Astrocyte (in vitro differentiated cells and primary cell): ENCODE measurements around the gene ZNF28. TPM values are rescaled to one million over a fixed set of nuclear protein-coding genes. Genes with fewer than 3 reads are reported as not detected.
A peak's percentile ranks its signal among the peaks of the same experiment; 100 is the strongest.
"Not testable (repeated sequence)": the region's sequence is repeated elsewhere in the genome, so short reads cannot be mapped to it uniquely, and the experiment has no call there.

Source experiments
- DNase-seq: peaks from one replicate; pipeline ENCODE4 v3.0.0-alpha.2; 2010; ENCODE audit warnings: low read depth
- FAIRE-seq: peaks from 2 replicates; lab custom pipeline; 2011; peaks lifted over from hg19 to GRCh38; lab: Jason Lieb, UNC
- H2AFZ ChIP-seq: 2 replicates; pipeline ENCODE4 v1.6.0; 2012; ENCODE audit warnings: low read depth, low read length, inconsistent platforms
- H3K27ac ChIP-seq: 2 replicates; pipeline ENCODE4 v1.5.1; 2011; ENCODE audit warnings: low read depth, low read length, inconsistent platforms
- H3K27me3 ChIP-seq: 2 replicates; pipeline ENCODE4 v1.6.0; 2011; ENCODE audit warnings: low read length, inconsistent platforms; ENCODE audit not compliant: insufficient read depth
- H3K36me3 ChIP-seq: 2 replicates; pipeline ENCODE4 v1.5.1; 2011; ENCODE audit warnings: low read length, inconsistent platforms; ENCODE audit not compliant: insufficient read depth
- H3K4me1 ChIP-seq: 2 replicates; pipeline ENCODE4 v1.5.1; 2011; ENCODE audit warnings: low read length, inconsistent platforms; ENCODE audit not compliant: insufficient read depth
- H3K4me2 ChIP-seq: 2 replicates; pipeline ENCODE4 v1.6.0; 2012; ENCODE audit warnings: low read length, inconsistent platforms
- H3K4me3 ChIP-seq: 2 replicates; pipeline ENCODE4 v1.5.1; 2011; ENCODE audit warnings: low read depth, mild to moderate bottlenecking, low read length, inconsistent platforms; ENCODE audit not compliant: insufficient read depth
- H3K79me2 ChIP-seq: 2 replicates; pipeline ENCODE4 v1.6.0; 2012; ENCODE audit warnings: mild to moderate bottlenecking, low read length, inconsistent platforms; ENCODE audit not compliant: insufficient read depth
- H3K9ac ChIP-seq: 2 replicates; pipeline ENCODE4 v1.6.0; 2012; ENCODE audit warnings: mild to moderate bottlenecking, low read length, inconsistent platforms
- H3K9me3 ChIP-seq: 2 replicates; pipeline ENCODE4 v1.5.1; 2012; ENCODE audit warnings: low read depth, mild to moderate bottlenecking, low read length, inconsistent platforms; ENCODE audit not compliant: insufficient read depth
- H4K20me1 ChIP-seq: 2 replicates; pipeline ENCODE4 v1.6.0; 2012; ENCODE audit warnings: low read length, inconsistent platforms; ENCODE audit not compliant: insufficient read depth
- H3K27ac Mint-ChIP-seq: one replicate; pipeline ENCODE4 v1.8.0; 2021; ENCODE audit warnings: mild to moderate bottlenecking, mixed read lengths; ENCODE audit not compliant: unreplicated experiment
- H3K27me3 Mint-ChIP-seq: one replicate; pipeline ENCODE4 v1.8.0; 2021; ENCODE audit warnings: low read depth, mixed read lengths; ENCODE audit not compliant: unreplicated experiment
- H3K36me3 Mint-ChIP-seq: one replicate; pipeline ENCODE4 v1.8.0; 2021; ENCODE audit warnings: low read depth, mixed read lengths; ENCODE audit not compliant: unreplicated experiment
- H3K4me1 Mint-ChIP-seq: one replicate; pipeline ENCODE4 v1.8.0; 2021; ENCODE audit warnings: low read depth, mixed read lengths; ENCODE audit not compliant: unreplicated experiment
- H3K4me3 Mint-ChIP-seq: one replicate; pipeline ENCODE4 v1.8.0; 2021; ENCODE audit warnings: mild to moderate bottlenecking, moderate library complexity, mixed read lengths; ENCODE audit not compliant: unreplicated experiment
- H3K9me3 Mint-ChIP-seq: one replicate; pipeline ENCODE4 v1.8.0; 2021; ENCODE audit warnings: mild to moderate bottlenecking, mixed read lengths; ENCODE audit not compliant: unreplicated experiment
- CTCF ChIP-seq: IDR thresholded peaks from 2 replicates; pipeline ENCODE4 v1.5.1; 2011; ENCODE audit warnings: low read depth, mild to moderate bottlenecking, inconsistent platforms, low read length, moderate library complexity; ENCODE audit not compliant: insufficient read depth
- EZH2 ChIP-seq: IDR thresholded peaks from 2 replicates; pipeline ENCODE4 v1.6.1; 2012; ENCODE audit warnings: mild to moderate bottlenecking, low read length, inconsistent platforms; ENCODE audit not compliant: insufficient read depth
- total RNA-seq: library from RNA; stranded (reverse); gene quantifications from 2 replicates; pipeline ENCODE4 v1.2.1, GENCODE V29; 2021

The ZNF28 gene
- total RNA-seq, 1 donor from 2014 or later = 19.6 TPM

GRCh38 chr19:52778811-52779210 is 42.6 kb downstream of the ZNF28 start:
- Histone ChIP-seq H2AFZ (no peak overlapping the region), H3K4me3 (no peak overlapping the region), H3K79me2 (no peaks in the 10 kb centered on the region), H4K20me1 (no peaks in the 10 kb centered on the region), H3K36me3 (no peaks in the 10 kb centered on the region), H3K4me2 (no peak overlapping the region), H3K9me3 (peaks cover 3% of the 10 kb centered on the region), H3K4me1 (no peaks in the 10 kb centered on the region), H3K9ac (no peak overlapping the region), H3K27me3 (no peaks in the 10 kb centered on the region), H3K27ac (no peak overlapping the region)
- Mint-ChIP-seq H3K27me3 (no peaks in the 10 kb centered on the region), H3K27ac (no peak overlapping the region), H3K9me3 (peaks cover 18% of the 10 kb centered on the region), H3K4me3 (peak overlapping the region; percentile 17), H3K4me1 (peaks cover 10% of the 10 kb centered on the region), H3K36me3 (peaks cover 42% of the 10 kb centered on the region)
- FAIRE-seq (no peak), DNase-seq (no peak)
- TF ChIP-seq EZH2 = no peak
- TF ChIP-seq CTCF = no peak

DNA sequence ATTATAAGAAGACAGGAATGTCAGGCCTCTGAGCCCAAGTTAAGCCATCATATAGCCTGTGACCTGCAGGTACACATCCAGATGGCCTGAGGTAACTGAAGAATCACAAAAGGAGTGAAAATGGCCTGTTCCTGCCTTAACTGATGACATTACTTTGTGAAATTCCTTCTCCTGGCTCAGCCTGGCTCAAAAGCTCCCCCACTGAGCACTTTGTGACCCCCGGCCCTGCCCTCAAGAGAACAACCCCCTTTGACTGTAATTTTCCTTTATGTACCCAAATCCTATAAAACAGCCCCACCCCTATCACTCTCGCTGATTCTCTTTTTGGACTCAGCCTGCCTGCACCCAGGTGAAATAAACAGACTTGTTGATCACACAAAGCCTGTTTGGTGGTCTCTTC is 65.0 kb downstream of the ZNF28 start:
- not testable (repeated sequence) for H3K27ac Mint-ChIP-seq, H3K27me3 ChIP-seq, H3K9me3 ChIP-seq, H3K4me3 ChIP-seq, H3K79me2 ChIP-seq, H3K9ac ChIP-seq, H3K4me3 Mint-ChIP-seq, H3K27me3 Mint-ChIP-seq, H3K4me1 ChIP-seq, H3K36me3 Mint-ChIP-seq, DNase-seq, H3K27ac ChIP-seq, FAIRE-seq, H3K36me3 ChIP-seq, H2AFZ ChIP-seq, H4K20me1 ChIP-seq, H3K4me2 ChIP-seq, H3K4me1 Mint-ChIP-seq
- H3K9me3 Mint-ChIP-seq = peaks cover 34% of the 10 kb centered on the region

- Histone ChIP-seq H3K4me3 (no peak overlapping the region), H3K36me3 (no peaks in the 10 kb centered on the region), H3K9me3 (peaks cover 3% of the 10 kb centered on the region), H3K9ac (no peak overlapping the region), H4K20me1 (no peaks in the 10 kb centered on the region), H3K4me1 (no peaks in the 10 kb centered on the region), H3K79me2 (no peaks in the 10 kb centered on the region), H3K4me2 (no peak overlapping the region), H2AFZ (no peak overlapping the region), H3K27ac (no peak overlapping the region), H3K27me3 (no peaks in the 10 kb centered on the region)
- no peak overlapping the region for H3K4me3 Mint-ChIP-seq
- H3K27ac Mint-ChIP-seq = no peak overlapping the region
- TF ChIP-seq EZH2 (no peak), CTCF (no peak)
- H3K9me3 Mint-ChIP-seq = peaks cover 9% of the 10 kb centered on the region
- DNase-seq (no peak), FAIRE-seq (no peak)
- no peaks in the 10 kb centered on the region for H3K4me1 Mint-ChIP-seq
- no peaks in the 10 kb centered on the region for H3K27me3 Mint-ChIP-seq
- no peaks in the 10 kb centered on the region for H3K36me3 Mint-ChIP-seq
Observed at GRCh38 chr19:52749780-52750179, 71.7 kb downstream of the ZNF28 start.
